Measurements from ENCODE around the gene MACROH2A1. TPM values are rescaled to one million over a fixed set of nuclear protein-coding genes. Genes with fewer than 3 reads are reported as not detected.

MACROH2A1 gene
- total and polyA plus RNA-seq, 2 of the 4 experiments (the other 2 are of a cell fraction) = 122 to 126 TPM

DNA sequence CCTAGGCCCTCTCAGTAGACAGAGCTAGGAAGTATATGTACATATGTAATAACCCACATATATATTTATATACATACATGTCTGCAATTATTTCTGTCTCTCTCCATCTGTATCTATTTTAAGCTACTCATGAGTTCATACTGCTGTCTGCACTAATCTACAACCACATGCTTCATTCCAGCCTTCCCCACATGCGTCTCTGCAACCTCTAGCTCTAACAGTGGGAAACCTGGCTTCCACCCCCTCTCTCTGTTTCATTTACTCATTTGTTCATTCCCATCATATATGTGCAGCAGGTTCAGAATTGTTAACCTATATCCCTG, 24.8 kb upstream of the MACROH2A1 start:
- Histone ChIP-seq H3K18ac (ENCODE audit: low read depth, low read length) (no peak overlapping the region), H3K27me3 (ENCODE audit: control insufficient read depth, insufficient read depth, low read length) (peaks cover 7% of the 10 kb centered on the region), H4K5ac (ENCODE audit: low read depth, low read length) (no peak overlapping the region), H2BK15ac (ENCODE audit: low read depth, low read length) (no peak overlapping the region), H2BK120ac (ENCODE audit: low read depth, low read length) (no peak overlapping the region), H3K4me2 (ENCODE audit: low read depth, low read length) (no peak overlapping the region), H2BK20ac (ENCODE audit: low read depth, low read length) (no peak overlapping the region), H3K79me1 (ENCODE audit: low read depth in 1 of 2, low read length in 2 of 2) (no peaks in the 10 kb centered on the region), H4K20me1 (ENCODE audit: insufficient read depth, low read length) (no peaks in the 10 kb centered on the region), H3K4me1 (ENCODE audit: control insufficient read depth, insufficient read depth, low read length) (no peaks in the 10 kb centered on the region), H2BK5ac (ENCODE audit: low read depth, low read length, poor library complexity, severe bottlenecking) (no peak overlapping the region), H3K9me3 (ENCODE audit: control insufficient read depth, insufficient read depth, low read length) (peaks cover 6% of the 10 kb centered on the region), H4K91ac (ENCODE audit: insufficient read depth, low read depth, low read length) (no peak overlapping the region), H3K27ac (ENCODE audit: insufficient read depth, low read length) (no peak overlapping the region), H3K4me3 (ENCODE audit: insufficient read depth, low read depth, low read length) (no peak overlapping the region), H2AK9ac (replicated peaks; ENCODE audit: low read depth, low read length, poor library complexity) (no peak overlapping the region), H3K4ac (ENCODE audit: low read depth, low read length) (no peak overlapping the region), H3K36me3 (ENCODE audit: control insufficient read depth, insufficient read depth, low read length) (no peaks in the 10 kb centered on the region), H4K8ac (ENCODE audit: low read depth in 2 of 2, low read length in 2 of 2) (no peak overlapping the region), H3K14ac (replicated peaks; ENCODE audit: low read depth, low read length) (no peak overlapping the region), H3K9me1 (ENCODE audit: insufficient read depth, low read length) (no peaks in the 10 kb centered on the region), H3K9ac (ENCODE audit: low read depth, low read length) (no peak overlapping the region), H3K56ac (ENCODE audit: extremely low read depth, insufficient read depth, low read length) (no peak overlapping the region), H2AFZ (replicated peaks; ENCODE audit: low read length, poor library complexity) (no peak overlapping the region), H2AK5ac (ENCODE audit: low read depth, low read length) (no peak overlapping the region), H3K23ac (ENCODE audit: low read depth, low read length) (no peak overlapping the region)
- no peak for TF ChIP-seq CHD1 (IDR thresholded peaks at IDR 0.05; ENCODE audit: low read depth, low read length)
- no peak for TF ChIP-seq BHLHE40 (IDR thresholded peaks at IDR 0.05; ENCODE audit: low read depth, low read length)
- TF ChIP-seq, protein P1, sequence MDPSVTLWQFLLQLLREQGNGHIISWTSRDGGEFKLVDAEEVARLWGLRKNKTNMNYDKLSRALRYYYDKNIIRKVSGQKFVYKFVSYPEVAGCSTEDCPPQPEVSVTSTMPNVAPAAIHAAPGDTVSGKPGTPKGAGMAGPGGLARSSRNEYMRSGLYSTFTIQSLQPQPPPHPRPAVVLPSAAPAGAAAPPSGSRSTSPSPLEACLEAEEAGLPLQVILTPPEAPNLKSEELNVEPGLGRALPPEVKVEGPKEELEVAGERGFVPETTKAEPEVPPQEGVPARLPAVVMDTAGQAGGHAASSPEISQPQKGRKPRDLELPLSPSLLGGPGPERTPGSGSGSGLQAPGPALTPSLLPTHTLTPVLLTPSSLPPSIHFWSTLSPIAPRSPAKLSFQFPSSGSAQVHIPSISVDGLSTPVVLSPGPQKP (IDR thresholded peaks at IDR 0.05; ENCODE audit: borderline replicate concordance, low read depth, low read length) = no peak
- no peak for TF ChIP-seq RAD21 (IDR thresholded peaks at IDR 0.05; ENCODE audit: low read length)
- TF ChIP-seq SMC3 (IDR thresholded peaks at IDR 0.05; ENCODE audit: low read depth, low read length) = no peak
- TF ChIP-seq RCOR1 (IDR thresholded peaks at IDR 0.05; ENCODE audit: insufficient replicate concordance, low read length) = no peak
- no peak for TF ChIP-seq MAFK (IDR thresholded peaks at IDR 0.05; ENCODE audit: low read depth, low read length)
- no peak for TF ChIP-seq NFE2L2 (IDR thresholded peaks at IDR 0.05; ENCODE audit: low read depth, low read length)
- no peak for TF ChIP-seq MXI1 (IDR thresholded peaks at IDR 0.05; ENCODE audit: borderline replicate concordance, low read depth, low read length)
- no peak for TF ChIP-seq POLR2A (IDR thresholded peaks at IDR 0.05; ENCODE audit: low read depth, low read length)
- no peak for TF ChIP-seq FOS (IDR thresholded peaks at IDR 0.05; ENCODE audit: low read depth, low read length)
- TF ChIP-seq, protein P2, sequence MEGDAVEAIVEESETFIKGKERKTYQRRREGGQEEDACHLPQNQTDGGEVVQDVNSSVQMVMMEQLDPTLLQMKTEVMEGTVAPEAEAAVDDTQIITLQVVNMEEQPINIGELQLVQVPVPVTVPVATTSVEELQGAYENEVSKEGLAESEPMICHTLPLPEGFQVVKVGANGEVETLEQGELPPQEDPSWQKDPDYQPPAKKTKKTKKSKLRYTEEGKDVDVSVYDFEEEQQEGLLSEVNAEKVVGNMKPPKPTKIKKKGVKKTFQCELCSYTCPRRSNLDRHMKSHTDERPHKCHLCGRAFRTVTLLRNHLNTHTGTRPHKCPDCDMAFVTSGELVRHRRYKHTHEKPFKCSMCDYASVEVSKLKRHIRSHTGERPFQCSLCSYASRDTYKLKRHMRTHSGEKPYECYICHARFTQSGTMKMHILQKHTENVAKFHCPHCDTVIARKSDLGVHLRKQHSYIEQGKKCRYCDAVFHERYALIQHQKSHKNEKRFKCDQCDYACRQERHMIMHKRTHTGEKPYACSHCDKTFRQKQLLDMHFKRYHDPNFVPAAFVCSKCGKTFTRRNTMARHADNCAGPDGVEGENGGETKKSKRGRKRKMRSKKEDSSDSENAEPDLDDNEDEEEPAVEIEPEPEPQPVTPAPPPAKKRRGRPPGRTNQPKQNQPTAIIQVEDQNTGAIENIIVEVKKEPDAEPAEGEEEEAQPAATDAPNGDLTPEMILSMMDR (conservative IDR thresholded peaks at IDR 0.05; ENCODE audit: low read depth, low read length) = no peak
- TF ChIP-seq CEBPB (IDR thresholded peaks at IDR 0.05; ENCODE audit: low read depth, low read length) = no peak
- no peak for TF ChIP-seq MAZ (IDR thresholded peaks at IDR 0.05; ENCODE audit: borderline replicate concordance, low read depth, low read length)
- TF ChIP-seq, protein P3, sequence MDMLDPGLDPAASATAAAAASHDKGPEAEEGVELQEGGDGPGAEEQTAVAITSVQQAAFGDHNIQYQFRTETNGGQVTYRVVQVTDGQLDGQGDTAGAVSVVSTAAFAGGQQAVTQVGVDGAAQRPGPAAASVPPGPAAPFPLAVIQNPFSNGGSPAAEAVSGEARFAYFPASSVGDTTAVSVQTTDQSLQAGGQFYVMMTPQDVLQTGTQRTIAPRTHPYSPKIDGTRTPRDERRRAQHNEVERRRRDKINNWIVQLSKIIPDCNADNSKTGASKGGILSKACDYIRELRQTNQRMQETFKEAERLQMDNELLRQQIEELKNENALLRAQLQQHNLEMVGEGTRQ (IDR thresholded peaks at IDR 0.05; ENCODE audit: low read depth, low read length) = no peak
- TF ChIP-seq RFX5 (IDR thresholded peaks at IDR 0.05; ENCODE audit: low read depth, low read length) = no peak
- ATAC-seq (ENCODE audit: low read depth) (no peak), DNase-seq (no peak)
- intact Hi-C loops (cut with micrococcal nuclease) = no loop called here
- no CpG with 5 or more reads among the region's 1 CpG for WGBS, 2 experiments (ENCODE audit: extremely low coverage in 2 of 2, insufficient read length in 1 of 2)
- in situ Hi-C loops (cut with MboI; ENCODE audit: low sequenced_read_pairs) = no loop called here
- BruUV-seq (replicated peaks) = no TSS peak
- ChIA-PET CTCF (interaction anchor here (1.5 kb wide), 1 partner anchor 158 kb away, joined by 3 read pairs; no protein-coding TSS in a partner anchor), POLR2A (ENCODE audit: unreplicated experiment) (no interaction called here)
- dilution Hi-C loops (cut with HindIII; ENCODE audit: low sequenced_read_pairs, unreplicated experiment) = no loop called here

Measured in IMR-90 (cell line).